ENCODE results near the gene NTHL1. TPM values are rescaled to one million over a fixed set of nuclear protein-coding genes. Genes with fewer than 3 reads are reported as not detected.
A peak's percentile ranks its signal among the peaks of the same experiment; 100 is the strongest.

NTHL1 gene
- total and polyA plus RNA-seq, 9 of the 15 experiments (the other 6 are each of a cell fraction or from before 2014, with no cell fraction given), result 1.1 to 58.8 (median 17.6) TPM

GRCh38 chr16:2025251-2025650, 22.4 kb downstream of the NTHL1 start:
- ChIA-PET CTCF (ENCODE audit: low intra/inter-chr PET ratio) (no interaction called here), POLR2A (interaction anchor here (0.5 to 1.3 kb wide), 5 partner anchors 14 to 192 kb away, joined by 3 to 14 read pairs (median 4); partner anchors contain the start of gene TRAF7)
- Histone ChIP-seq H2AFZ (ENCODE audit: low read depth, low read length) (no peak overlapping the region), H4K20me1 (replicated peaks; ENCODE audit: control insufficient read depth, insufficient read depth, low read length) (0 out of 2 replicates have a peak, but pooled peaks cover 7% of the 10 kb centered on the region), H3K27ac (ENCODE audit: extremely low read depth, low read depth, low read length) (no peak overlapping the region), H3K9me1 (ENCODE audit: control insufficient read depth, insufficient read depth, low read length) (peaks cover 3% of the 10 kb centered on the region), H3K4me3 (no peak overlapping the region), H3K4me1 (replicated peaks in 1 of 2; ENCODE audit: control insufficient read depth in 2 of 2, insufficient read depth in 2 of 2, low read length in 2 of 2) (peaks cover 23 to 88% of the 10 kb centered on the region in 2 experiments; a peak in 4 of 5 replicates), H3K9me3 (replicated peaks; ENCODE audit: control insufficient read depth, insufficient read depth, low read depth, low read length) (no peaks in the 10 kb centered on the region), H3K9ac (ENCODE audit: insufficient read depth in 1 of 2, low read depth in 2 of 2, low read length in 2 of 2) (peak overlapping the region in 1 of 2 experiments; percentile 86; a peak in 1 of 4 replicates), H3K79me2 (ENCODE audit: control insufficient read depth, insufficient read depth, low read length) (peaks cover 16% of the 10 kb centered on the region), H3K4me2 (ENCODE audit: insufficient read depth, low read length) (no peak overlapping the region), H3K36me3 (ENCODE audit: control insufficient read depth, insufficient read depth, low read length) (peaks cover 4% of the 10 kb centered on the region; the same call in 1 of the 3 replicates), H3K27me3 (ENCODE audit: control insufficient read depth in 2 of 2, insufficient read depth in 2 of 2, low read length in 2 of 2) (no peaks in the 10 kb centered on the region)
- no peak for TF ChIP-seq ZNF133 (CRISPR knock-in tag; IDR thresholded peaks at IDR 0.05)
- TF ChIP-seq, protein P1, sequence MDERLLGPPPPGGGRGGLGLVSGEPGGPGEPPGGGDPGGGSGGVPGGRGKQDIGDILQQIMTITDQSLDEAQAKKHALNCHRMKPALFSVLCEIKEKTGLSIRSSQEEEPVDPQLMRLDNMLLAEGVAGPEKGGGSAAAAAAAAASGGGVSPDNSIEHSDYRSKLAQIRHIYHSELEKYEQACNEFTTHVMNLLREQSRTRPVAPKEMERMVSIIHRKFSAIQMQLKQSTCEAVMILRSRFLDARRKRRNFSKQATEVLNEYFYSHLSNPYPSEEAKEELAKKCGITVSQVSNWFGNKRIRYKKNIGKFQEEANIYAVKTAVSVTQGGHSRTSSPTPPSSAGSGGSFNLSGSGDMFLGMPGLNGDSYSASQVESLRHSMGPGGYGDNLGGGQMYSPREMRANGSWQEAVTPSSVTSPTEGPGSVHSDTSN (CRISPR knock-in tag; IDR thresholded peaks at IDR 0.05; ENCODE audit: low read depth), result no peak
- TF ChIP-seq, protein P1 (tag; conservative IDR thresholded peaks at IDR 0.05; ENCODE audit: low read depth), result no peak
- TF ChIP-seq GATA2 (CRISPR knock-in tag; IDR thresholded peaks at IDR 0.05), result no peak
- no TSS peak for BruUV-seq (replicated peaks)
- no peak for FAIRE-seq
- in situ Hi-C loops (cut with MboI), result no loop called here
- intact Hi-C loops (cut with micrococcal nuclease), result no loop called here
- DNase-seq (ENCODE audit: extremely low read depth in 1 of 4, low spot score in 3 of 4), result no peak
- WGBS (ENCODE audit: insufficient coverage, low coverage, missing lambda C conversion rate), result 86% methylated on average over 11 of the region's 14 CpGs
- ATAC-seq, result no peak

Data from K562 (cell line).